B cell (primary cell): Measurements from ENCODE around the gene ZNF691. TPM values are rescaled to one million over a fixed set of nuclear protein-coding genes. Genes with fewer than 3 reads are reported as not detected.

Experiments used
- ATAC-seq: fragments of 200-7000 bp; cut with Tn5 transposase; one replicate; pipeline ENCODE4 v1.10.0; 2021; ENCODE audit warnings: low read depth, mild to moderate bottlenecking, moderate number of reproducible peaks, moderate library complexity
- CTCF ChIA-PET: fragments of 350-600 bp; sonication (Branson Sonifier 250); formaldehyde crosslinking; loops from one replicate; lab custom pipeline; 2021; ENCODE audit warnings: antibody characterized with exemption, inconsistent platforms; lab: Charles Lee
- POLR2A ChIA-PET: fragments of 350-600 bp; sonication (Branson Sonifier 250); formaldehyde crosslinking; loops from one replicate; lab custom pipeline; 2021; ENCODE audit warnings: antibody characterized with exemption; lab: Charles Lee
- DNase-seq: peaks from one replicate; pipeline ENCODE4 v3.0.0; 2013
- H2AFZ ChIP-seq: 2 replicates; pipeline ENCODE4 v1.6.1; 2012; ENCODE audit warnings: mild to moderate bottlenecking, low read depth, low read length; ENCODE audit not compliant: insufficient read depth, poor library complexity, severe bottlenecking
- H3K27ac ChIP-seq, 2 donors: 1 replicate in 1 of 2; 2 replicates in 1 of 2; pipeline ENCODE4 v1.5.1; 2012 to 2013; ENCODE audit warnings: low read length in 2 of 2, mild to moderate bottlenecking in 2 of 2, moderate library complexity in 1 of 2
- H3K27me3 ChIP-seq, 4 experiments: fragments of 200-600 bp in 1 of 4; sonication (generic) in 1 of 4; replicated peaks in 1 of 4; 1 replicate in 2 of 4; 2 replicates in 2 of 4; pipeline versions ENCODE4 v1.6.1 to v1.7.0; 2013 to 2016; ENCODE audit warnings: low read length in 3 of 4, mild to moderate bottlenecking in 2 of 4, mixed read lengths in 1 of 4, moderate library complexity in 1 of 4; ENCODE audit not compliant: insufficient read depth in 4 of 4, control insufficient read depth in 3 of 4; ENCODE audit errors: control extremely low read depth in 1 of 4
- H3K36me3 ChIP-seq, 2 experiments: replicated peaks in 1 of 2; 1 replicate in 1 of 2; 2 replicates in 1 of 2; pipeline versions ENCODE4 v1.6.1 to v1.7.1; 2013; ENCODE audit warnings: low read length in 1 of 2; ENCODE audit not compliant: insufficient read depth in 2 of 2, control insufficient read depth in 1 of 2; ENCODE audit errors: control extremely low read depth in 1 of 2, extremely low read depth in 1 of 2
- H3K4me1 ChIP-seq, 2 donors: fragments of 200-600 bp in 1 of 2; sonication (generic) in 1 of 2; 1 replicate in 1 of 2; 2 replicates in 1 of 2; pipeline versions ENCODE4 v1.5.1 to v1.6.1; 2013 to 2017; ENCODE audit warnings: low read length in 2 of 2; ENCODE audit not compliant: control insufficient read depth in 2 of 2, insufficient read depth in 2 of 2
- H3K4me2 ChIP-seq: replicated peaks from 2 replicates; pipeline ENCODE3; 2012; ENCODE audit warnings: mild to moderate bottlenecking, low read depth, low read length; ENCODE audit not compliant: poor library complexity, severe bottlenecking
- H3K4me3 ChIP-seq, 5 experiments: fragments of 200-600 bp in 1 of 5; sonication (generic) in 1 of 5; 1 replicate in 3 of 5; 2 replicates in 2 of 5; pipeline versions ENCODE4 v1.5.1 to v1.7.0; 2011 to 2016; ENCODE audit warnings: low read length in 4 of 5, mild to moderate bottlenecking in 4 of 5, low read depth in 2 of 5, control low read depth in 1 of 5, moderate library complexity in 1 of 5; ENCODE audit not compliant: insufficient read depth in 1 of 5; ENCODE audit errors: control extremely low read depth in 1 of 5, extremely low read depth in 1 of 5
- H3K79me2 ChIP-seq: fragments of 200-600 bp; sonication (generic); one replicate; pipeline ENCODE4 v1.6.0; 2016; ENCODE audit warnings: low read length; ENCODE audit not compliant: control insufficient read depth, insufficient read depth
- H3K9ac ChIP-seq: fragments of 200-600 bp; sonication (generic); 2 replicates; pipeline ENCODE4 v1.6.1; 2017; ENCODE audit warnings: mild to moderate bottlenecking, low read length, moderate library complexity
- H3K9me3 ChIP-seq, 3 donors: one replicate each; pipeline versions ENCODE4 v1.6.1 to v1.7.1; 2013; ENCODE audit warnings: low read length in 2 of 3; ENCODE audit not compliant: control insufficient read depth in 2 of 3, insufficient read depth in 1 of 3; ENCODE audit errors: control extremely low read depth in 1 of 3
- H4K20me1 ChIP-seq: 2 replicates; pipeline ENCODE4 v1.6.0; 2012; ENCODE audit warnings: mild to moderate bottlenecking, low read length; ENCODE audit not compliant: insufficient read depth, control insufficient read depth, poor library complexity, severe bottlenecking
- H3K27ac Mint-ChIP-seq: one replicate; pipeline ENCODE4 v1.8.0; 2021; ENCODE audit warnings: mixed read lengths
- H3K27me3 Mint-ChIP-seq: one replicate; pipeline ENCODE4 v1.8.0; 2021; ENCODE audit warnings: mixed read lengths
- H3K4me1 Mint-ChIP-seq: one replicate; pipeline ENCODE4 v1.8.0; 2021; ENCODE audit warnings: mixed read lengths
- H3K4me3 Mint-ChIP-seq: one replicate; pipeline ENCODE4 v1.8.0; 2021; ENCODE audit warnings: mixed read lengths
- H3K9me3 Mint-ChIP-seq: one replicate; pipeline ENCODE4 v1.8.0; 2022; ENCODE audit warnings: mixed read lengths; ENCODE audit not compliant: insufficient read depth
- EZH2 ChIP-seq: IDR thresholded peaks from 2 replicates; pipeline ENCODE4 v1.6.1; 2012; ENCODE audit warnings: borderline replicate concordance, low read depth, mild to moderate bottlenecking, moderate library complexity, low read length; ENCODE audit not compliant: insufficient read depth, poor library complexity, severe bottlenecking
- WGBS: methylation state at CpG from one replicate; pipeline ENCODE4 v1.1.5; 2013; ENCODE audit warnings: missing lambda C conversion rate; ENCODE audit not compliant: insufficient coverage; 5-methylcytosine and 5-hydroxymethylcytosine counted together
- intact Hi-C: fragments of 100-400 bp; cut with micrococcal nuclease; formaldehyde crosslinking; loops from one replicate; pipeline ENCODE4 v1.10.0; 2022
- polyA plus RNA-seq: library from polyadenylated mRNA; depleted of rRNA; stranded (reverse); fragments of >200 nt; gene quantifications from 2 replicates; pipeline ENCODE4 v1.2.3, GENCODE V29; 2012
- total RNA-seq, 2 donors: library from RNA; stranded (reverse); fragments of 120-200 nt in 1 of 2; gene quantifications; 1 replicate in 1 of 2; 2 replicates in 1 of 2; pipeline versions ENCODE4 v1.2.3 to v1.2.4, GENCODE V29; 2013 to 2022
- TF ChIP-seq, protein P1 (sequence below): fragments of 200-600 bp; IDR thresholded peaks from one replicate; pipeline ENCODE4 v1.8.0; 2022; ENCODE audit warnings: antibody characterized with exemption, mild to moderate bottlenecking

ZNF691 gene
- total and polyA plus RNA-seq, 2 donors (not counting 1 experiment from before 2014, with no cell fraction given) = 12.4 to 17.1 TPM

DNA sequence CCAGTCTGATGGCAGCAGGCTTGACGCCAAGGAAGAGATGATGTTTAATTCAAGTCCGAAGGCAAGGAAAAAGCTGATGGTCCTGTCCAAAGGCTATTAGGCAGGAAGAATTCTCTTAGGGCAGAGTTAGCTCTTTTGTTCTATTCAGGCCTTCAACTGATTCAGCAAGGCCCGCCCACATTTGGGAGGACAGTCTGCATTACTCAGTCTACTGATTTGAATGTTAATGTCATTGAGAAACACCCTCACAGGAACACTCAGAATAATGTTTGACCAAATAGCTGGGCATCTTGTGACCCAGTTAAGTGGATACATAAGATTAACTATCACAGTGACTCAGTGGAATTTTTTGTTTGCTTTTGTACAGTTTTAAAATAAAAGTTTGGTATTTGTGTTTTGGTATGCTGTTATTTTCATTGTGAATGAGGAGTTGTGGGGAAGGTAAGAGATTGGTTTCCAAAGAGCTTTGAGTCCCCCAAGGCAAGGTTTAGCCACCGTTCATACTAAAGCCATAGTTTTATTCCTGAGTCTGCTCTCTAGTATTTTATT lies 1.7 kb upstream of the ZNF691 start:
- Histone ChIP-seq H3K9me3 (no peaks in the 10 kb centered on the region), H4K20me1 (no peaks in the 10 kb centered on the region), H3K4me1 (peaks cover 17 to 19% of the 10 kb centered on the region in 2 donors), H3K4me3 (no peak overlapping the region), H2AFZ (no peak overlapping the region), H3K27me3 (no peaks in the 10 kb centered on the region), H3K36me3 (no peaks in the 10 kb centered on the region), H3K4me2 (no peak overlapping the region), H3K27ac (no peak overlapping the region), H3K79me2 (peaks cover 9% of the 10 kb centered on the region), H3K9ac (no peak overlapping the region)
- WGBS = no CpG with 5 or more reads among the region's 4 CpGs
- no peaks in the 10 kb centered on the region for H3K9me3 Mint-ChIP-seq
- H3K4me1 Mint-ChIP-seq = peaks cover 30% of the 10 kb centered on the region
- TF ChIP-seq EZH2 = no peak
- TF ChIP-seq, protein P1, sequence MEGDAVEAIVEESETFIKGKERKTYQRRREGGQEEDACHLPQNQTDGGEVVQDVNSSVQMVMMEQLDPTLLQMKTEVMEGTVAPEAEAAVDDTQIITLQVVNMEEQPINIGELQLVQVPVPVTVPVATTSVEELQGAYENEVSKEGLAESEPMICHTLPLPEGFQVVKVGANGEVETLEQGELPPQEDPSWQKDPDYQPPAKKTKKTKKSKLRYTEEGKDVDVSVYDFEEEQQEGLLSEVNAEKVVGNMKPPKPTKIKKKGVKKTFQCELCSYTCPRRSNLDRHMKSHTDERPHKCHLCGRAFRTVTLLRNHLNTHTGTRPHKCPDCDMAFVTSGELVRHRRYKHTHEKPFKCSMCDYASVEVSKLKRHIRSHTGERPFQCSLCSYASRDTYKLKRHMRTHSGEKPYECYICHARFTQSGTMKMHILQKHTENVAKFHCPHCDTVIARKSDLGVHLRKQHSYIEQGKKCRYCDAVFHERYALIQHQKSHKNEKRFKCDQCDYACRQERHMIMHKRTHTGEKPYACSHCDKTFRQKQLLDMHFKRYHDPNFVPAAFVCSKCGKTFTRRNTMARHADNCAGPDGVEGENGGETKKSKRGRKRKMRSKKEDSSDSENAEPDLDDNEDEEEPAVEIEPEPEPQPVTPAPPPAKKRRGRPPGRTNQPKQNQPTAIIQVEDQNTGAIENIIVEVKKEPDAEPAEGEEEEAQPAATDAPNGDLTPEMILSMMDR = no peak
- DNase-seq = no peak
- CTCF ChIA-PET = interaction anchor here (1.4 kb wide), 1 partner anchor 27 kb away, joined by 4 read pairs; the partner anchor contains the start of gene SVBP
- H3K4me3 Mint-ChIP-seq = peak overlapping the region; percentile 3
- POLR2A ChIA-PET = interaction anchor here (0.5 to 1.0 kb wide), 2 partner anchors 24 to 39 kb away, joined by 3 to 4 read pairs; no protein-coding TSS in a partner anchor
- no peak overlapping the region for H3K27ac Mint-ChIP-seq
- no peak for ATAC-seq
- H3K27me3 Mint-ChIP-seq = no peaks in the 10 kb centered on the region
- intact Hi-C loops = loop anchor here (5.0 kb wide), 3 partner anchors 78 to 807 kb away; partner anchors contain the start of gene CDC20

DNA sequence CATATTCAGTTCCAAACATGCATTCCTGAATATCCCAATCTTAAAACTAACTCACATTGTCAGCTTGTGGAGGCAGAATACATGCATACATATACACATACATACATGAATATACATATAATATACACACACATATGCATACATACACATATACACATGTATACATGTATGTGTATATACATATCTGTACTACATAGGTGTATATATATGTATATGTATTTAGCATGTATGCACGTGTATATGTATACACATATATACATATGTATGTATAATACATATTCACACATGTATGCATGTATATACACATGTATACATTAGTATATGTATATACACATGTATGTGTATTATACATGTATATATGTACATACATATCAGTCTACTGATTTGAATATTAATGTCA lies 1.2 kb upstream of the ZNF691 start:
- Mint-ChIP-seq H3K4me3 (no peak overlapping the region), H3K9me3 (no peaks in the 10 kb centered on the region), H3K27me3 (no peaks in the 10 kb centered on the region), H3K27ac (no peak overlapping the region), H3K4me1 (peaks cover 34% of the 10 kb centered on the region)
- H3K4me3 ChIP-seq = no peak overlapping the region
- H3K27ac ChIP-seq = no peak overlapping the region
- H3K79me2 ChIP-seq = peaks cover 12% of the 10 kb centered on the region
- H3K27me3 ChIP-seq = no peaks in the 10 kb centered on the region
- no peak overlapping the region for H2AFZ ChIP-seq
- H3K4me2 ChIP-seq = no peak overlapping the region
- ChIA-PET POLR2A (no interaction called here), CTCF (interaction anchor here (1.6 kb wide), 1 partner anchor 77 kb away, joined by 3 read pairs; no protein-coding TSS in a partner anchor)
- no peak for TF ChIP-seq EZH2
- TF ChIP-seq, protein P1 = no peak
- no peaks in the 10 kb centered on the region for H3K36me3 ChIP-seq
- H3K4me1 ChIP-seq = peaks cover 17 to 19% of the 10 kb centered on the region in 2 donors
- intact Hi-C loops = loop anchor here (5.0 kb wide), 3 partner anchors 77 to 808 kb away; partner anchors contain the start of gene CDC20
- no peaks in the 10 kb centered on the region for H3K9me3 ChIP-seq
- no peak for DNase-seq
- no CpG with 5 or more reads among the region's 1 CpG for whole genome bisulfite sequencing
- no peak overlapping the region for H3K9ac ChIP-seq
- H4K20me1 ChIP-seq = no peaks in the 10 kb centered on the region
- ATAC-seq = no peak
